GM12878 (cell line): ENCODE results near the gene CYREN.

ENCODE experiments used
- CHD4 ChIP-seq: fragments of 200-600 bp; sonication (generic); IDR thresholded peaks from 2 replicates; pipeline ENCODE4 v1.6.1; 2016; ENCODE audit warnings: mild to moderate bottlenecking
- CREM ChIP-seq: IDR thresholded peaks from 2 replicates; pipeline ENCODE4 v1.6.1; 2014; ENCODE audit warnings: antibody characterized with exemption, low read depth
- CTCF ChIP-seq, 3 experiments: IDR thresholded peaks in 2 of 3; conservative IDR thresholded peaks in 1 of 3; 2 replicates each; pipeline ENCODE4 v1.5.1; 2011; ENCODE audit warnings: low read depth in 3 of 3, low read length in 3 of 3, mild to moderate bottlenecking in 3 of 3, control low read depth in 2 of 3, moderate library complexity in 2 of 3, inconsistent platforms in 1 of 3, mixed read lengths in 1 of 3; ENCODE audit not compliant: control insufficient read depth in 2 of 3, insufficient read depth in 1 of 3; ENCODE audit errors: extremely low read depth in 1 of 3
- DPF2 ChIP-seq: fragments of 450-650 bp; IDR thresholded peaks from 2 replicates; pipeline ENCODE4 v1.6.1; 2017; ENCODE audit warnings: mild to moderate bottlenecking
- ESRRA ChIP-seq: IDR thresholded peaks from 2 replicates; pipeline ENCODE4 v1.6.1; 2012; ENCODE audit warnings: mild to moderate bottlenecking, low read length, improper control_type of control experiment
- MTA3 ChIP-seq: IDR thresholded peaks from 2 replicates; pipeline ENCODE4 v1.6.1; 2012; ENCODE audit warnings: low read length, inconsistent platforms, borderline replicate concordance
- RAD21 ChIP-seq: IDR thresholded peaks from 2 replicates; pipeline ENCODE4 v1.6.1; 2011; ENCODE audit warnings: mild to moderate bottlenecking, low read depth, low read length, moderate library complexity; ENCODE audit not compliant: insufficient read depth
- TF ChIP-seq, protein P1 (sequence below): IDR thresholded peaks from 2 replicates; pipeline ENCODE4 v1.6.1; 2011; ENCODE audit warnings: low read depth, low read length, improper control_type of control experiment, borderline replicate concordance
- TF ChIP-seq, protein P2 (sequence below): IDR thresholded peaks from 2 replicates; pipeline ENCODE4 v1.6.1; 2012; ENCODE audit warnings: low read depth, low read length, improper control_type of control experiment

DNA sequence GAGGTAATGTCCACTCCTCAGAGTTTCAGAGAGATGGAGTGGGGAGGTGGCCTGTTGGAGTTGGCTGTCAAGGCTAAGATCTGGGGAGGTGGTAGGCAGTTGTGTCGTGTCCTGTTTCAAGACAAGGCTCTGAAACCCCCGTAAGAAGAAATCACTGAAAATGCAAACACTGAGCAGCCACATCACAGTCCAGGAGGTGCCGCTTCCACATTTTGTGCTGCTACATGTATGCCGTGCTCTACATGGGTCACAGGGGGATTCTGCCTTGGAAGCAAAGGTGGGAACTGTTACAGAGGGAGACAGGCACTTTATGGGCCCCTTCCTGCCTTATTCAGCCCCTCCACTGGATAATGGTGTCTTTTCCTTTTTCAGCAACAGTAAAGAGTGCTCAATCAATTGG, 28.9 kb upstream of the CYREN start:
- TF ChIP-seq ESRRA (no peak), RAD21 (no peak), CHD4 (no peak), CTCF (IDR thresholded peaks at IDR 0.05 in 2 of 3, conservative IDR thresholded peaks at IDR 0.05 in 1 of 3; ENCODE audit: control insufficient read depth in 2 of 3, extremely low read depth in 1 of 3, insufficient read depth in 1 of 3, low read depth in 3 of 3, low read length in 3 of 3) (no peak), MTA3 (no peak), CREM (no peak), DPF2 (no peak)
- TF ChIP-seq, protein P1, sequence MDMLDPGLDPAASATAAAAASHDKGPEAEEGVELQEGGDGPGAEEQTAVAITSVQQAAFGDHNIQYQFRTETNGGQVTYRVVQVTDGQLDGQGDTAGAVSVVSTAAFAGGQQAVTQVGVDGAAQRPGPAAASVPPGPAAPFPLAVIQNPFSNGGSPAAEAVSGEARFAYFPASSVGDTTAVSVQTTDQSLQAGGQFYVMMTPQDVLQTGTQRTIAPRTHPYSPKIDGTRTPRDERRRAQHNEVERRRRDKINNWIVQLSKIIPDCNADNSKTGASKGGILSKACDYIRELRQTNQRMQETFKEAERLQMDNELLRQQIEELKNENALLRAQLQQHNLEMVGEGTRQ = no peak
- TF ChIP-seq, protein P2, sequence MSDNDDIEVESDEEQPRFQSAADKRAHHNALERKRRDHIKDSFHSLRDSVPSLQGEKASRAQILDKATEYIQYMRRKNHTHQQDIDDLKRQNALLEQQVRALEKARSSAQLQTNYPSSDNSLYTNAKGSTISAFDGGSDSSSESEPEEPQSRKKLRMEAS = no peak
